Endothelial cell of umbilical vein (primary cell): Measurements from ENCODE around the gene ENTR1. TPM values are rescaled to one million over a fixed set of nuclear protein-coding genes. Genes with fewer than 3 reads are reported as not detected.

ENCODE experiments used
- BruUV-seq: library from RNA; stranded (reverse); fragments of 400-500 nt; replicated peaks from 2 replicates; lab custom pipeline; 2021; lab: Mats Ljungman, UMichigan
- CTCF ChIA-PET: fragments of 300-600, 350-600 bp; sonication (Branson Sonifier 250); formaldehyde crosslinking; loops from one replicate; lab custom pipeline; 2021; ENCODE audit warnings: antibody characterized with exemption, inconsistent platforms; lab: Charles Lee
- POLR2A ChIA-PET: fragments of 300-600, 350-600 bp; sonication (Branson Sonifier 250); formaldehyde crosslinking; loops from one replicate; lab custom pipeline; 2021; ENCODE audit warnings: antibody characterized with exemption, inconsistent platforms; lab: Charles Lee
- DNase-seq: peaks from one replicate; pipeline ENCODE4 v3.0.0-alpha.2; 2011; ENCODE audit warnings: low read depth, low spot score
- FAIRE-seq: peaks from 2 replicates; lab custom pipeline; 2011; peaks lifted over from hg19 to GRCh38; lab: Jason Lieb, UNC
- H2AFZ ChIP-seq: 2 replicates; pipeline ENCODE4 v1.6.0; 2012; ENCODE audit warnings: low read depth, low read length, control low read depth, inconsistent platforms
- H3K27ac ChIP-seq: 2 replicates; pipeline ENCODE4 v1.5.1; 2011; ENCODE audit warnings: low read depth, mild to moderate bottlenecking, control low read depth, low read length, moderate library complexity; ENCODE audit not compliant: insufficient read depth
- H3K27me3 ChIP-seq, 2 experiments: 2 replicates each; pipeline versions ENCODE4 v1.6.0 to v1.6.1; 2011; ENCODE audit warnings: low read length in 2 of 2, mixed read lengths in 1 of 2; ENCODE audit not compliant: control insufficient read depth in 2 of 2, insufficient read depth in 2 of 2
- H3K36me3 ChIP-seq, 2 experiments: 2 replicates in 1 of 2; 3 replicates in 1 of 2; pipeline ENCODE4 v1.5.1; 2011; ENCODE audit warnings: low read length in 2 of 2, mild to moderate bottlenecking in 1 of 2, moderate library complexity in 1 of 2; ENCODE audit not compliant: control insufficient read depth in 2 of 2, insufficient read depth in 2 of 2; ENCODE audit errors: extremely low read depth in 1 of 2
- H3K4me1 ChIP-seq: 3 replicates; pipeline ENCODE4 v1.5.1; 2011; ENCODE audit warnings: mild to moderate bottlenecking, low read length; ENCODE audit not compliant: control insufficient read depth, insufficient read depth; ENCODE audit errors: extremely low read depth
- H3K4me2 ChIP-seq: 2 replicates; pipeline ENCODE4 v1.6.1; 2011; ENCODE audit warnings: low read length, control low read depth, mixed read lengths; ENCODE audit not compliant: insufficient read depth
- H3K4me3 ChIP-seq, 3 experiments: fragments of 200-600 bp in 1 of 3; sonication (generic), shearing (Covaris generic) in 1 of 3; replicated peaks in 1 of 3; 2 replicates each; pipeline ENCODE4 v1.5.1; 2011 to 2016; ENCODE audit warnings: control low read depth in 3 of 3, low read length in 3 of 3, mild to moderate bottlenecking in 2 of 3, inconsistent platforms in 1 of 3, low read depth in 1 of 3, moderate library complexity in 1 of 3; ENCODE audit not compliant: insufficient read depth in 1 of 3
- H3K79me2 ChIP-seq: 2 replicates; pipeline ENCODE4 v1.6.0; 2012; ENCODE audit warnings: low read length, inconsistent platforms; ENCODE audit not compliant: control insufficient read depth, insufficient read depth
- H3K9ac ChIP-seq: replicated peaks from 2 replicates; pipeline ENCODE3; 2011; ENCODE audit warnings: low read length, control low read depth; ENCODE audit not compliant: insufficient read depth; ENCODE audit errors: extremely low read depth
- H3K9me1 ChIP-seq: replicated peaks from 3 replicates; pipeline ENCODE4 v1.6.0; 2011; ENCODE audit warnings: mild to moderate bottlenecking, low read length; ENCODE audit not compliant: control insufficient read depth, insufficient read depth; ENCODE audit errors: extremely low read depth
- H3K9me3 ChIP-seq: replicated peaks from 2 replicates; pipeline ENCODE4 v1.5.1; 2012; ENCODE audit warnings: low read length, inconsistent platforms; ENCODE audit not compliant: control insufficient read depth, insufficient read depth
- H4K20me1 ChIP-seq: replicated peaks from 2 replicates; pipeline ENCODE3; 2011; ENCODE audit warnings: mild to moderate bottlenecking, low read length; ENCODE audit not compliant: control insufficient read depth, insufficient read depth; ENCODE audit errors: extremely low read depth
- CTCF ChIP-seq, 2 donors: IDR thresholded peaks; 1 replicate in 1 of 2; 2 replicates in 1 of 2; pipeline ENCODE4 v1.5.1; 2011; ENCODE audit warnings: low read length in 2 of 2, mild to moderate bottlenecking in 2 of 2, moderate library complexity in 2 of 2, control low read depth in 1 of 2, inconsistent platforms in 1 of 2, low read depth in 1 of 2; ENCODE audit not compliant: insufficient read depth in 1 of 2; ENCODE audit errors: extremely low read depth in 1 of 2
- EZH2 ChIP-seq: IDR thresholded peaks from 2 replicates; pipeline ENCODE4 v1.6.1; 2012; ENCODE audit warnings: borderline replicate concordance, low read depth, mild to moderate bottlenecking, moderate library complexity, low read length, inconsistent platforms; ENCODE audit not compliant: severe bottlenecking
- FOS ChIP-seq: IDR thresholded peaks from 2 replicates; pipeline ENCODE4 v1.6.1; 2011; ENCODE audit warnings: mild to moderate bottlenecking, low read length, moderate library complexity, borderline replicate concordance; ENCODE audit not compliant: insufficient read depth
- GATA2 ChIP-seq: IDR thresholded peaks from 2 replicates; pipeline ENCODE4 v1.7.0; 2011; ENCODE audit warnings: low read depth, mild to moderate bottlenecking, moderate library complexity, mixed read lengths, low read length; ENCODE audit not compliant: insufficient read length, insufficient read depth
- JUN ChIP-seq: IDR thresholded peaks from 2 replicates; pipeline ENCODE4 v1.6.1; 2011; ENCODE audit warnings: borderline replicate concordance, low read depth; ENCODE audit not compliant: insufficient read length, insufficient read depth
- MAX ChIP-seq: IDR thresholded peaks from 2 replicates; pipeline ENCODE4 v1.6.1; 2011; ENCODE audit not compliant: insufficient read depth, insufficient read length
- MYC ChIP-seq: IDR thresholded peaks from one replicate; pipeline ENCODE4 v1.6.1; 2011; ENCODE audit warnings: mild to moderate bottlenecking, low read depth, low read length
- POLR2A ChIP-seq: IDR thresholded peaks from 2 replicates; pipeline ENCODE4 v1.6.1; 2012; ENCODE audit warnings: low read depth, mild to moderate bottlenecking, control low read depth, low read length
- POLR2AphosphoS5 ChIP-seq: IDR thresholded peaks from 2 replicates; pipeline ENCODE4 v1.6.1; 2012; ENCODE audit warnings: low read depth, mild to moderate bottlenecking, control low read depth, low read length, moderate library complexity; ENCODE audit not compliant: insufficient read depth
- dilution Hi-C: fragments of 300-500 bp; cut with MboI; formaldehyde crosslinking; loops from one replicate; pipeline ENCODE4 v1.15.0; 2019; ENCODE audit warnings: low sequenced_read_pairs; ENCODE audit not compliant: extremely low pct_ligation_motif_present
- intact Hi-C: fragments of 100-400 bp; cut with micrococcal nuclease; formaldehyde crosslinking; loops from one replicate; pipeline ENCODE4 v1.10.0; 2022
- polyA plus RNA-seq, 4 experiments: library from polyadenylated mRNA; depleted of rRNA in 3 of 4; stranded (reverse) in 3 of 4; unstranded in 1 of 4; fragments of >200 nt; gene quantifications; 2 replicates each; pipeline versions ENCODE4 v1.2.1 to v1.2.3, GENCODE V29; 2011 to 2012; ENCODE audit warnings: missing spikeins in 1 of 4
- total RNA-seq: library from RNA; stranded (reverse); gene quantifications from 2 replicates; pipeline ENCODE4 v1.2.3, GENCODE V29; 2021

Gene ENTR1
- total and polyA plus RNA-seq, 2 donors (not counting 3 experiments of a cell fraction or from before 2014, with no cell fraction given), result 36.0 to 61.6 TPM

- Histone ChIP-seq H3K9ac (no peak overlapping the region), H3K27ac (no peak overlapping the region), H3K4me3 (no peak overlapping the region), H3K79me2 (peaks cover 3% of the 10 kb centered on the region), H3K4me1 (peaks cover 6% of the 10 kb centered on the region), H3K9me1 (no peaks in the 10 kb centered on the region), H3K27me3 (no peaks in the 10 kb centered on the region), H3K36me3 (peaks cover 0 to 5% of the 10 kb centered on the region in 2 experiments), H4K20me1 (no peaks in the 10 kb centered on the region), H2AFZ (no peak overlapping the region), H3K4me2 (no peak overlapping the region), H3K9me3 (no peaks in the 10 kb centered on the region)
- no peak for DNase-seq
- POLR2A ChIA-PET, result no interaction called here
- BruUV-seq, result no TSS peak
- TF ChIP-seq POLR2AphosphoS5, result peak; percentile 24
- no peak for TF ChIP-seq POLR2A
- dilution Hi-C loops, result no loop called here
- intact Hi-C loops, result no loop called here
- no peak for FAIRE-seq
- CTCF ChIA-PET, result no interaction called here
Observed at GRCh38 chr9:136358888-136359287, 51.5 kb downstream of the ENTR1 start.

GRCh38 chr9:136358016-136358415 is 52.4 kb downstream of the ENTR1 start:
- intact Hi-C loops (no loop called here), dilution Hi-C loops (no loop called here)
- H3K36me3 ChIP-seq, result peaks cover 0 to 5% of the 10 kb centered on the region in 2 experiments
- H3K79me2 ChIP-seq, result peaks cover 3% of the 10 kb centered on the region
- DNase-seq, result no peak
- no peak overlapping the region for H3K9ac ChIP-seq
- H4K20me1 ChIP-seq, result no peaks in the 10 kb centered on the region
- no peak overlapping the region for H3K4me2 ChIP-seq
- no peaks in the 10 kb centered on the region for H3K9me3 ChIP-seq
- H3K4me3 ChIP-seq, result no peak overlapping the region
- no TSS peak for BruUV-seq
- H2AFZ ChIP-seq, result no peak overlapping the region
- H3K27me3 ChIP-seq, result no peaks in the 10 kb centered on the region
- H3K9me1 ChIP-seq, result no peaks in the 10 kb centered on the region
- no peak for TF ChIP-seq POLR2A
- no peak for TF ChIP-seq MAX
- no peak for TF ChIP-seq CTCF (IDR thresholded peaks at IDR 0.05; ENCODE audit: extremely low read depth in 1 of 2, insufficient read depth in 1 of 2, low read depth in 1 of 2, low read length in 2 of 2)
- TF ChIP-seq EZH2, result no peak
- TF ChIP-seq POLR2AphosphoS5, result no peak
- TF ChIP-seq JUN, result no peak
- no peak for TF ChIP-seq GATA2
- TF ChIP-seq FOS, result no peak
- no peak for TF ChIP-seq MYC
- no peak for FAIRE-seq
- peaks cover 4% of the 10 kb centered on the region for H3K4me1 ChIP-seq
- H3K27ac ChIP-seq, result no peak overlapping the region
- CTCF ChIA-PET, result interaction anchor here (1.1 kb wide), 1 partner anchor 13 kb away, joined by 3 read pairs; no protein-coding TSS in a partner anchor
- POLR2A ChIA-PET, result no interaction called here
